ENCODE results near the gene SYTL5. TPM values are rescaled to one million over a fixed set of nuclear protein-coding genes. Genes with fewer than 3 reads are reported as not detected.

The SYTL5 gene
- total and polyA plus RNA-seq, 2 experiments from 2014 or later = 0.23 to 0.35 TPM

DNA sequence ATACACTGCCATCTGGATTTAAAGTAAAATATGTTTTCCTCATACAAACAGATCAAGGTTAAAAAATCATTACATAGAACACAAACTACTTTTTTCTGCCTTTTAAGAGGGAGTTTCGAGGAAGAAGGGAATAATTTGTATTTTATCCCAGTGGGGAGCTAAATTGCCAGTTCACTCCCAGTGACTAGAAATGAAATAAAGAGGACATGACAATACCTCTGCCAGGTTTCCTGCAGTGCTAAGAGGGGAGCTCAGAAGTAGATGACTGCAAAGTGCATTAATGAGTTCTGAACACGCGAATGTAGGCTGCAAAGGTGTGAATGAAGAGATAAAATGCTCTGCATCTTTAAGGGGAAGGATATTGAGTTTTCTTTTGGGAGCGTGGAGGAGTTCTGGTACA lies 144.6 kb downstream of the SYTL5 start:
- H4K20me1 ChIP-seq (replicated peaks; ENCODE audit: insufficient read depth) = no peaks in the 10 kb centered on the region
- no peak overlapping the region for H2AFZ ChIP-seq
- H3K36me3 Mint-ChIP-seq (ENCODE audit: low read depth) = no peaks in the 10 kb centered on the region
- peaks cover 6% of the 10 kb centered on the region for H3K4me1 Mint-ChIP-seq
- no peaks in the 10 kb centered on the region for H3K27me3 Mint-ChIP-seq (ENCODE audit: insufficient read depth, low read depth, poor library complexity)
- DNase-seq (ENCODE audit: low spot score) (no peak), ATAC-seq (no peak)
- H3K36me3 ChIP-seq (ENCODE audit: insufficient read depth) = no peaks in the 10 kb centered on the region
- no peaks in the 10 kb centered on the region for H3K79me2 ChIP-seq (replicated peaks; ENCODE audit: insufficient read depth)
- no peaks in the 10 kb centered on the region for H3K9me2 ChIP-seq (ENCODE audit: insufficient read depth)
- H3K4me1 ChIP-seq (ENCODE audit: insufficient read depth) = no peaks in the 10 kb centered on the region
- no peaks in the 10 kb centered on the region for H3F3A ChIP-seq (replicated peaks; ENCODE audit: low read depth)
- H3K4me2 ChIP-seq = no peak overlapping the region
- H3K27ac ChIP-seq (ENCODE audit: low read depth) = no peak overlapping the region
- H3K4me3 ChIP-seq = no peak overlapping the region
- H3K27ac Mint-ChIP-seq = no peak overlapping the region
- H3K9me3 Mint-ChIP-seq = no peaks in the 10 kb centered on the region
- H3K27me3 ChIP-seq (ENCODE audit: insufficient read depth) = no peaks in the 10 kb centered on the region
- no peak overlapping the region for H3K4me3 Mint-ChIP-seq
- TF ChIP-seq EZH2 (IDR thresholded peaks at IDR 0.05; ENCODE audit: low read depth, unreplicated experiment) (no peak), ZNF114 (CRISPR knock-in tag; IDR thresholded peaks at IDR 0.05) (no peak)
- TF ChIP-seq, protein P1, sequence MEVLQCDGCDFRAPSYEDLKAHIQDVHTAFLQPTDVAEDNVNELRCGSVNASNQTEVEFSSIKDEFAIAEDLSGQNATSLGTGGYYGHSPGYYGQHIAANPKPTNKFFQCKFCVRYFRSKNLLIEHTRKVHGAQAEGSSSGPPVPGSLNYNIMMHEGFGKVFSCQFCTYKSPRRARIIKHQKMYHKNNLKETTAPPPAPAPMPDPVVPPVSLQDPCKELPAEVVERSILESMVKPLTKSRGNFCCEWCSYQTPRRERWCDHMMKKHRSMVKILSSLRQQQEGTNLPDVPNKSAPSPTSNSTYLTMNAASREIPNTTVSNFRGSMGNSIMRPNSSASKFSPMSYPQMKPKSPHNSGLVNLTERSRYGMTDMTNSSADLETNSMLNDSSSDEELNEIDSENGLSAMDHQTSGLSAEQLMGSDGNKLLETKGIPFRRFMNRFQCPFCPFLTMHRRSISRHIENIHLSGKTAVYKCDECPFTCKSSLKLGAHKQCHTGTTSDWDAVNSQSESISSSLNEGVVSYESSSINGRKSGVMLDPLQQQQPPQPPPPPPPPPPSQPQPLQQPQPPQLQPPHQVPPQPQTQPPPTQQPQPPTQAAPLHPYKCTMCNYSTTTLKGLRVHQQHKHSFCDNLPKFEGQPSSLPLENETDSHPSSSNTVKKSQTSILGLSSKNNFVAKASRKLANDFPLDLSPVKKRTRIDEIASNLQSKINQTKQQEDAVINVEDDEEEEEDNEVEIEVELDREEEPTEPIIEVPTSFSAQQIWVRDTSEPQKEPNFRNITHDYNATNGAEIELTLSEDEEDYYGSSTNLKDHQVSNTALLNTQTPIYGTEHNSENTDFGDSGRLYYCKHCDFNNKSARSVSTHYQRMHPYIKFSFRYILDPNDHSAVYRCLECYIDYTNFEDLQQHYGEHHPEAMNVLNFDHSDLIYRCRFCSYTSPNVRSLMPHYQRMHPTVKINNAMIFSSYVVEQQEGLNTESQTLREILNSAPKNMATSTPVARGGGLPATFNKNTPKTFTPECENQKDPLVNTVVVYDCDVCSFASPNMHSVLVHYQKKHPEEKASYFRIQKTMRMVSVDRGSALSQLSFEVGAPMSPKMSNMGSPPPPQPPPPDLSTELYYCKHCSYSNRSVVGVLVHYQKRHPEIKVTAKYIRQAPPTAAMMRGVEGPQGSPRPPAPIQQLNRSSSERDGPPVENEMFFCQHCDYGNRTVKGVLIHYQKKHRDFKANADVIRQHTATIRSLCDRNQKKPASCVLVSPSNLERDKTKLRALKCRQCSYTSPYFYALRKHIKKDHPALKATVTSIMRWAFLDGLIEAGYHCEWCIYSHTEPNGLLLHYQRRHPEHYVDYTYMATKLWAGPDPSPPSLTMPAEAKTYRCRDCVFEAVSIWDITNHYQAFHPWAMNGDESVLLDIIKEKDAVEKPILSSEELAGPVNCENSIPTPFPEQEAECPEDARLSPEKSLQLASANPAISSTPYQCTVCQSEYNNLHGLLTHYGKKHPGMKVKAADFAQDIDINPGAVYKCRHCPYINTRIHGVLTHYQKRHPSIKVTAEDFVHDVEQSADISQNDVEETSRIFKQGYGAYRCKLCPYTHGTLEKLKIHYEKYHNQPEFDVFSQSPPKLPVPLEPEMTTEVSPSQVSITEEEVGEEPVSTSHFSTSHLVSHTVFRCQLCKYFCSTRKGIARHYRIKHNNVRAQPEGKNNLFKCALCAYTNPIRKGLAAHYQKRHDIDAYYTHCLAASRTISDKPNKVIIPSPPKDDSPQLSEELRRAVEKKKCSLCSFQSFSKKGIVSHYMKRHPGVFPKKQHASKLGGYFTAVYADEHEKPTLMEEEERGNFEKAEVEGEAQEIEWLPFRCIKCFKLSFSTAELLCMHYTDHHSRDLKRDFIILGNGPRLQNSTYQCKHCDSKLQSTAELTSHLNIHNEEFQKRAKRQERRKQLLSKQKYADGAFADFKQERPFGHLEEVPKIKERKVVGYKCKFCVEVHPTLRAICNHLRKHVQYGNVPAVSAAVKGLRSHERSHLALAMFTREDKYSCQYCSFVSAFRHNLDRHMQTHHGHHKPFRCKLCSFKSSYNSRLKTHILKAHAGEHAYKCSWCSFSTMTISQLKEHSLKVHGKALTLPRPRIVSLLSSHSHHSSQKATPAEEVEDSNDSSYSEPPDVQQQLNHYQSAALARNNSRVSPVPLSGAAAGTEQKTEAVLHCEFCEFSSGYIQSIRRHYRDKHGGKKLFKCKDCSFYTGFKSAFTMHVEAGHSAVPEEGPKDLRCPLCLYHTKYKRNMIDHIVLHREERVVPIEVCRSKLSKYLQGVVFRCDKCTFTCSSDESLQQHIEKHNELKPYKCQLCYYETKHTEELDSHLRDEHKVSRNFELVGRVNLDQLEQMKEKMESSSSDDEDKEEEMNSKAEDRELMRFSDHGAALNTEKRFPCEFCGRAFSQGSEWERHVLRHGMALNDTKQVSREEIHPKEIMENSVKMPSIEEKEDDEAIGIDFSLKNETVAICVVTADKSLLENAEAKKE (CRISPR knock-in tag; IDR thresholded peaks at IDR 0.05) = no peak
- TF ChIP-seq, protein P2, sequence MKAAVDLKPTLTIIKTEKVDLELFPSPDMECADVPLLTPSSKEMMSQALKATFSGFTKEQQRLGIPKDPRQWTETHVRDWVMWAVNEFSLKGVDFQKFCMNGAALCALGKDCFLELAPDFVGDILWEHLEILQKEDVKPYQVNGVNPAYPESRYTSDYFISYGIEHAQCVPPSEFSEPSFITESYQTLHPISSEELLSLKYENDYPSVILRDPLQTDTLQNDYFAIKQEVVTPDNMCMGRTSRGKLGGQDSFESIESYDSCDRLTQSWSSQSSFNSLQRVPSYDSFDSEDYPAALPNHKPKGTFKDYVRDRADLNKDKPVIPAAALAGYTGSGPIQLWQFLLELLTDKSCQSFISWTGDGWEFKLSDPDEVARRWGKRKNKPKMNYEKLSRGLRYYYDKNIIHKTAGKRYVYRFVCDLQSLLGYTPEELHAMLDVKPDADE (IDR thresholded peaks at IDR 0.05) = no peak

DNA sequence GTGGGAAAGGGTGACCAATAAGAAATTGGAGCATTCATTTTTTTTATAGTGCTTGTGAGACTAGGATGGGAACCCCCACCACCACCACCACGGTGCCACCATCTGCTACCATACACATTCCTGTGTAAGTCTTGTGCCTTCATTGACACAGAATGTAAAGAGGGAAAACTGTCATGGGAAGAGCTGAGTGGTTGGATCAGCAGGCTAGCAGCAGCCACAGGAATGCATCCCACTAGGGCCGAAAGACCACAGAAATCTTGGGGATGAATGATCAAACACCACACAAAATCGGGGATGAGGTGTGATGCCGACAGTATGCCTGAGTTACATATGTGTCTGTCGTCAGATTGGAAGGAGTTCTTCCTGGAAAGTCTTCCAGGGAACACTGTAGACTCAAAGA lies 145.1 kb downstream of the SYTL5 start:
- H3K36me3 ChIP-seq (ENCODE audit: insufficient read depth) = no peaks in the 10 kb centered on the region
- H3K36me3 Mint-ChIP-seq (ENCODE audit: low read depth) = no peaks in the 10 kb centered on the region
- no peaks in the 10 kb centered on the region for H3F3A ChIP-seq (replicated peaks; ENCODE audit: low read depth)
- no peak overlapping the region for H2AFZ ChIP-seq
- H3K27ac Mint-ChIP-seq = no peak overlapping the region
- H4K20me1 ChIP-seq (replicated peaks; ENCODE audit: insufficient read depth) = no peaks in the 10 kb centered on the region
- H3K4me1 Mint-ChIP-seq = peaks cover 6% of the 10 kb centered on the region
- H3K27me3 ChIP-seq (ENCODE audit: insufficient read depth) = no peaks in the 10 kb centered on the region
- H3K4me3 ChIP-seq = no peak overlapping the region
- no peak overlapping the region for H3K27ac ChIP-seq (ENCODE audit: low read depth)
- no peaks in the 10 kb centered on the region for H3K27me3 Mint-ChIP-seq (ENCODE audit: insufficient read depth, low read depth, poor library complexity)
- H3K4me3 Mint-ChIP-seq = no peak overlapping the region
- no peak overlapping the region for H3K4me2 ChIP-seq
- H3K9me2 ChIP-seq (ENCODE audit: insufficient read depth) = no peaks in the 10 kb centered on the region
- ATAC-seq = no peak
- no peak for DNase-seq (ENCODE audit: low spot score)
- H3K79me2 ChIP-seq (replicated peaks; ENCODE audit: insufficient read depth) = no peaks in the 10 kb centered on the region
- no peaks in the 10 kb centered on the region for H3K9me3 Mint-ChIP-seq
- no peaks in the 10 kb centered on the region for H3K4me1 ChIP-seq (ENCODE audit: insufficient read depth)
- TF ChIP-seq EZH2phosphoT487 (IDR thresholded peaks at IDR 0.05; ENCODE audit: unreplicated experiment) = no peak
- TF ChIP-seq, protein P2 (IDR thresholded peaks at IDR 0.05) = no peak
- TF ChIP-seq NANOG (IDR thresholded peaks at IDR 0.05; ENCODE audit: borderline replicate concordance) = no peak
- TF ChIP-seq, protein P3, sequence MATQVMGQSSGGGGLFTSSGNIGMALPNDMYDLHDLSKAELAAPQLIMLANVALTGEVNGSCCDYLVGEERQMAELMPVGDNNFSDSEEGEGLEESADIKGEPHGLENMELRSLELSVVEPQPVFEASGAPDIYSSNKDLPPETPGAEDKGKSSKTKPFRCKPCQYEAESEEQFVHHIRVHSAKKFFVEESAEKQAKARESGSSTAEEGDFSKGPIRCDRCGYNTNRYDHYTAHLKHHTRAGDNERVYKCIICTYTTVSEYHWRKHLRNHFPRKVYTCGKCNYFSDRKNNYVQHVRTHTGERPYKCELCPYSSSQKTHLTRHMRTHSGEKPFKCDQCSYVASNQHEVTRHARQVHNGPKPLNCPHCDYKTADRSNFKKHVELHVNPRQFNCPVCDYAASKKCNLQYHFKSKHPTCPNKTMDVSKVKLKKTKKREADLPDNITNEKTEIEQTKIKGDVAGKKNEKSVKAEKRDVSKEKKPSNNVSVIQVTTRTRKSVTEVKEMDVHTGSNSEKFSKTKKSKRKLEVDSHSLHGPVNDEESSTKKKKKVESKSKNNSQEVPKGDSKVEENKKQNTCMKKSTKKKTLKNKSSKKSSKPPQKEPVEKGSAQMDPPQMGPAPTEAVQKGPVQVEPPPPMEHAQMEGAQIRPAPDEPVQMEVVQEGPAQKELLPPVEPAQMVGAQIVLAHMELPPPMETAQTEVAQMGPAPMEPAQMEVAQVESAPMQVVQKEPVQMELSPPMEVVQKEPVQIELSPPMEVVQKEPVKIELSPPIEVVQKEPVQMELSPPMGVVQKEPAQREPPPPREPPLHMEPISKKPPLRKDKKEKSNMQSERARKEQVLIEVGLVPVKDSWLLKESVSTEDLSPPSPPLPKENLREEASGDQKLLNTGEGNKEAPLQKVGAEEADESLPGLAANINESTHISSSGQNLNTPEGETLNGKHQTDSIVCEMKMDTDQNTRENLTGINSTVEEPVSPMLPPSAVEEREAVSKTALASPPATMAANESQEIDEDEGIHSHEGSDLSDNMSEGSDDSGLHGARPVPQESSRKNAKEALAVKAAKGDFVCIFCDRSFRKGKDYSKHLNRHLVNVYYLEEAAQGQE (IDR thresholded peaks at IDR 0.05; ENCODE audit: unreplicated experiment) = no peak
- TF ChIP-seq ZNF331 (CRISPR knock-in tag; IDR thresholded peaks at IDR 0.05; ENCODE audit: low read depth) = no peak

All from GM23338 (cell line).